Measurements from ENCODE around the gene WNT7B.

The WNT7B gene

DNA sequence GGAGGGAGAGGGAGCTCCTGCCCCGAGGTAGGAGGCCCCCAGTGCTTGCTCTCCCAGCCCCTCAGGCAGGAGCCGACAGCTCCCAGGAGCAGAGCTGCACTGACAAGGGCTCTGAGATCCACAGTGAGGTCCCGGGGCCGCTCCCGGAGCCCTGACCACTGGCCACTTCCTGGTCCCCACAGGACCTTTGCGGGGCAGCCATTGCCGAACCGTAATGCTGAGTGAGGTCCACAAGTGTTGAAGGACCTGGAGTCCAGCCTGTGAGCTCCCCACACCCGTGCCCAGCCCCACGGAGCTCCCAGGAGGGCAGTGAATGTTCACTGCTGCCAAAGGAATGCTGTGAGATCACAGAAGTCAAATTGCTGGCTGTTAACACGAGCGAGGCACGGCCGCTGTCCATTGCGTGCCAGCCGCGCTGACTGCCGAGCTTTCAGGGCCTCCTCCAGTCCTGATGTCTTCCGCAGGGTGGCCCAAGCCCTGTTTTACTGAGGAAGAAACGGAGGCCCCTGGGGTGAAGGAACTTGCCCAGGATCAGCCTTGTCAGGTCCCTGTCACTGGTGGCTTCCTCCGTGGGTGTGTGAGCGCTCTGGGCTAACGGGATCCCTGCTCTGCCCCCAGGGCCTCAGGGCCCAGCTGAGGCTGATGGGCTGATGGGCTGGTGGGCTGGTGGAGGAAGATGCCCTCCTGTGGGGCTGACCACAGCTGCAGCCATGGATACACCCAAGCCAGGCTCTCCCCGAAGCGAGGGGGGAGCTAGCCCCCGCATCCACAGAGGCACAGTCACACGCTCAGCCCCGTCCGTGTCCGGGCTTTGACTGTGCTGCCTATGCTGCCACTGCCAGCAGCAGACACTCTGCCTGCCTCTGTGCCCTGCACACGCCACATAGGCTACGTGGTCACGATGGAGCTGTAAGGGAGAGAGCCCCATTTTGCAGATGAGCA is 70.8 kb downstream of the WNT7B start:
- ATAC-seq (ENCODE audit: low read depth) = no peak
- no peak overlapping the region for H3K4me3 Mint-ChIP-seq
- no peaks in the 10 kb centered on the region for H3K9me3 Mint-ChIP-seq
- no peaks in the 10 kb centered on the region for H3K4me1 Mint-ChIP-seq
- peaks cover 14% of the 10 kb centered on the region for H3K27me3 Mint-ChIP-seq
- no peak overlapping the region for H3K27ac Mint-ChIP-seq
- H3K36me3 Mint-ChIP-seq = no peaks in the 10 kb centered on the region
- DNase-seq (ENCODE audit: low spot score in 2 of 2) = no peak

DNA sequence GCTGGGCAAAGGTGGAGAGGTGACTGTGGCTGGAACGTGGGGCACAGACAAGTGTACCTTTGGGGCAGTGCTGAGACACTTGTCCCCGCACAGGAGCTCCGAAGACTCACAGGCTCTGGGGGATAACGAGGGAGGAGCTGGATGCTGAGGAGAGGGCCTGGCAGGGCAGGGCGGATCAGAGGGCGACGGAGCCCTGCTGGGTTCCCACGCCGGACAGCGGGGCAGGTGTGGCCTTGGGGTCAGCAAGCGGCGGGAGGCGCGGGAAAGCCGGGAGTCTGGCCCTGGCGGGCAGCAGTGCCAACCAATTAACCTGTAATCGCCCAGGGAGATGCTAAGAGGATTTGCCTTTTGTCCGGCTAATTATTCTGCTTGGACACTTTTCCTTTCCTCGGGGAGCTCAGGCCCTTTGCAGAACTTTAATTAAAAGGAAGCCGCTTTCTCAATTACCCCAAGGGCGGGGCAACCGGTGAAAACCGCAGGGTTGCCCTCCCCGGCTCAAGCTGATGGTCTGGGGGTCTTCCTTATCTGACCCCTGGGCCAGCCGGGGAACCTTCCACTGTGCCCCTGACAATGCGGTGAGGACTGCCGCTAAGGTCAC is 71.5 kb downstream of the WNT7B start:
- DNase-seq (ENCODE audit: low spot score in 2 of 2) = no peak
- H3K36me3 Mint-ChIP-seq = no peaks in the 10 kb centered on the region
- H3K4me1 Mint-ChIP-seq = no peaks in the 10 kb centered on the region
- no peak overlapping the region for H3K4me3 Mint-ChIP-seq
- no peak overlapping the region for H3K27ac Mint-ChIP-seq
- H3K9me3 Mint-ChIP-seq = no peaks in the 10 kb centered on the region
- no peak for ATAC-seq (ENCODE audit: low read depth)
- peaks cover 14% of the 10 kb centered on the region for H3K27me3 Mint-ChIP-seq

DNA sequence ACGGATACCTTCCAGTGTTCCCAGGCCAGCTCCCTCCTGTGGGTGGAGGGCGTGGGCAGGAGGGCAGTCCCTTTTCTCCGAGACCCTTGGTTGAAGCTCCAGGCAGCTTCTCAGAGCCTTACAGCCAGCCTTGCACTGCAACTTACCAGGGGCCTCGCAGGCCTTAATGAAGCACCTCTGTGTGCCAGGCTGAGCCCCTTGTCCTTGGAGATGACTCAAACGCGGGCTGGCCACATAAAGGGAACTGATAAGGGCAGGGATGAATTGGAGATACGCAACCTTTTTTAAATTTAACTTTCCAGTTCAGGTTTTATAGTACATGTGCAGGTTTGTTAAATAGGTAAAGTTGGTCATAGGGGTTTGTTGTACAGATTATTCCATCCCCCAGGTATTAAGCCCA is 72.7 kb downstream of the WNT7B start:
- Mint-ChIP-seq H3K9me3 (no peaks in the 10 kb centered on the region), H3K27ac (no peak overlapping the region)

DNA sequence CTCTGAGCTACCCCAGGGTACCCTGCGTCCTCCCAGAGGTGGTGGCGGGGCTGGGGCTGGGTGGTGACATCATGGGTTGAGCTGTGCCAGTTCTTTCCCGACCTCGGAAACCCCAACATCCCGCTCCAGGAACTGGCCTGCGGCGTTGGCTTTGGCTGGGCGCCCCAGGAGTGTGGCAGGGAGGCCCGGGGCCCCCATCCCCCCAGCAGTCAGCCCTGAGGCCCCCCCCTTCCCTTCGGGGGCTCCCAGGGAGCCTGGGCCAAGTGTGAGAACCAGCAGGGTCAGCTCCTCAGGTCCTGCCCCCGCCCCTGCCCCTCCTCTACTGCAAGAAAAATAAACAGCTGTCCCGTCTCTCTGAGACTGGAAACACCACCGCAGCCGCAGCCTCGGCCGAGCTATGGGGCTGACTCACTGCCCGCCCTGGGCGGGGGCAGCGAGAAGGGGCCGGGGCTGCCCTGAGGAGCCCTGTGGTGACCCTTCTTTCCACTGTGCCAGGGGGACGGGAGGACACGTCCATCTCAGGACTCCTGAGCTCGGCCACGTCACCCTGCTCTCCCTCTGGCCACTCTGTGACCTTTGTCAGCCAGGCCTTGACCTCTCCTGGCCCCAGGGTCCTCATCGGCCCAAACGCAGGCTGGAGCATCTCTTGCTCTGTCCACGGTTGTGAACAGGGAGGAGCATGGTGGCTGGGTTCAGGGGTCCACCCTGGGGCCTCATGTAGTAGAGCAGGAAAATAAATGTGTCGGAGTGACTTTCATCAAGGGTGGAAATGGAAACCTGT is 73.4 kb downstream of the WNT7B start:
- Mint-ChIP-seq H3K4me3 (no peak overlapping the region), H3K36me3 (no peaks in the 10 kb centered on the region), H3K27me3 (peaks cover 14% of the 10 kb centered on the region), H3K9me3 (no peaks in the 10 kb centered on the region), H3K27ac (no peak overlapping the region), H3K4me1 (no peaks in the 10 kb centered on the region)
- DNase-seq (ENCODE audit: low spot score in 2 of 2) = no peak
- ATAC-seq (ENCODE audit: low read depth) = no peak

More for the DNA sequence above, 72.7 kb downstream of the WNT7B start:
- Mint-ChIP-seq H3K36me3 (no peaks in the 10 kb centered on the region), H3K4me1 (no peaks in the 10 kb centered on the region), H3K4me3 (no peak overlapping the region), H3K27me3 (peaks cover 14% of the 10 kb centered on the region)
- DNase-seq (ENCODE audit: low spot score in 2 of 2) (no peak), ATAC-seq (ENCODE audit: low read depth) (no peak)

DNA sequence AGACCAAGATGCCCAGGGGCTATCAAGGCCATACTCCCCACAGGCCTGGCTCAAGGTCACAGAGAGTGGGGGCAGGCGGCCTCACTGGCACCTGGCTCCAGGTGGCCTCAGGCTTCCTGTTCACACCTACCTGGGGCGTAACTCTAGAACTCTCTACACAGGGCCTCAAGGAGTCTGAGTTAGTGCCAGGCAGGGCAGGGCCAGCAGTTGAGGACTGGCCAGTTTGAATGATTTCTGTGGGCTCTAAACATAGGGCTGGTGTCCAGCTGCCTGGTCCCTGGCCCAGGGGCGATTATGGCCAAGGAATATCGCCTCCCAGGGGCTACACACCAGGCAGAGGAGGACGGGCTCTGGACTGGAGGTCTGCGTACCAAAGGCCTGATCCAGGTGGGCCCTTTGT is 79.2 kb downstream of the WNT7B start:
- DNase-seq (ENCODE audit: low spot score in 2 of 2) (no peak), ATAC-seq (ENCODE audit: low read depth) (no peak)
- no peak overlapping the region for H3K4me3 Mint-ChIP-seq
- peaks cover 5% of the 10 kb centered on the region for H3K27me3 Mint-ChIP-seq
- H3K4me1 Mint-ChIP-seq = no peaks in the 10 kb centered on the region
- no peak overlapping the region for H3K27ac Mint-ChIP-seq
- no peaks in the 10 kb centered on the region for H3K9me3 Mint-ChIP-seq
- H3K36me3 Mint-ChIP-seq = no peaks in the 10 kb centered on the region

DNA sequence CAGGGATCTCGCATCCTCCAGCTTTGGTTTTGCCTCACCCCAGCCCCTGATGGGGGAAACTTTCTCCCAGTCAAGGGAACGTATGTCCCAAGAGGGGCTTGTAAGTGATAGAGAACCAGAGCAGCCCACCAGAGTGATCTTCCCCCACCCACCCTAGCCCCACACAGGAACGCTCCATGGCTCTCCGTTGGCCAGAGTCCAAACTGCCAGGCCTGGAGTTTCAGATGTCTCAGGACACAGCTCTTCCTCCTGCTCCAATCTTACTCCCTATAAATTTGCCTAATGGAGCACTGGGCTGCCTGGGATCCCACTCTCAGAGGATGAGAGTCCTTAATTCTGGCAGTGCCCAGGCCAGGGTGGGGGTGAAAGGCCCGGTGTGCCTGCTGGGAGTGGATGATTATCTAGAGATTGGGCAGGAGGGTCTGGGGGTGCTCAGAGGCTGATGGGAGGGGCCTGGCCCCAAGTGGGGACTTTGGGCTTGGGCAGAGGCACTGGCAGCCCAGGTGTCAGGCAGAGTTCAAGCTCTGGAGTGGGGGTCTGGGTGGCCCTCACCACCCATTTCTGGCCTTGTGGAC is 79.9 kb downstream of the WNT7B start:
- no peaks in the 10 kb centered on the region for H3K36me3 Mint-ChIP-seq
- no peaks in the 10 kb centered on the region for H3K4me1 Mint-ChIP-seq
- peaks cover 3% of the 10 kb centered on the region for H3K27me3 Mint-ChIP-seq
- no peaks in the 10 kb centered on the region for H3K9me3 Mint-ChIP-seq
- ATAC-seq (ENCODE audit: low read depth) = no peak
- H3K4me3 Mint-ChIP-seq = no peak overlapping the region
- H3K27ac Mint-ChIP-seq = no peak overlapping the region
- DNase-seq (ENCODE audit: low spot score in 2 of 2) = no peak

DNA sequence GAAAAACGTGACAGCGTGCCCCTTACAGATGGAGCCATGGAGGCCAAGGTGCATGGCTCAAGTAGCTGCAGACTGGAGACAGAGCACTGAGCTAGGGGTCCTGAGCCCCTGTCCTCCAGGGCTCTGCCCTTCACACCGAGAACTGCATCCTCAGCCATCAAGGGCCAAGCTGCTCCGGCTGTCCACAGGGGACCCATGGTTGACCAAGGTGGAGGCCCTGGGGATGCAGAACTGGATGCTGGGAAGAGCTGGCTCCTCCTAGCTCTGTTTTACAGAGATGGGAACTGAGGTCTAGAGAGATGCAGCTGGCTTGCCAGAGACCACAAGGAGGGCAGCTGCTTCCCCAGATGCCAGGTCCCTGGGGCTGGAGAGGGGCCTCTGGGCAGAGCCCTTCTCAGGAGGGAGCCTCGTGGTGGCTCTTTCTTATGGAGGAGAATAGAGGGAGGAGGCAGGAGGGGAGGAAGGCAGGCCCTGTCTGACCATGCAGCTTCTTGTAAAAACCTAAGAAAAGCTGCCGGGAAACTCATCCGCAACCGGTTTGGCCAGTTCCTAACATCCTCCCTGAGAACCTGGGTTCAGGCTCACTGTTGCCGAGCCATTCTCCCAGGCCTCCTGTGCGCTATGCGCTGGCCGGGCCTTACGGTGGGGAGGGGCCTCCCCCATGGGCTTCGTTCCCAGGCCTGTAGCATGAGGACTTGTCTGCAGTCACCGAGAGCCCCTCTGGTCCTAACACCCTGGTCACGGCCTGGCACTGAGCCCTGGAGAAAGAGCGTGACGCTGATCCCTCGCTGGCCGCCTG is 80.6 kb downstream of the WNT7B start:
- no peak for ATAC-seq (ENCODE audit: low read depth)
- H3K27ac Mint-ChIP-seq = no peak overlapping the region
- no peaks in the 10 kb centered on the region for H3K9me3 Mint-ChIP-seq
- H3K36me3 Mint-ChIP-seq = no peaks in the 10 kb centered on the region
- H3K4me1 Mint-ChIP-seq = no peaks in the 10 kb centered on the region
- peaks cover 3% of the 10 kb centered on the region for H3K27me3 Mint-ChIP-seq
- DNase-seq (ENCODE audit: low spot score in 2 of 2) = no peak
- no peak overlapping the region for H3K4me3 Mint-ChIP-seq

DNA sequence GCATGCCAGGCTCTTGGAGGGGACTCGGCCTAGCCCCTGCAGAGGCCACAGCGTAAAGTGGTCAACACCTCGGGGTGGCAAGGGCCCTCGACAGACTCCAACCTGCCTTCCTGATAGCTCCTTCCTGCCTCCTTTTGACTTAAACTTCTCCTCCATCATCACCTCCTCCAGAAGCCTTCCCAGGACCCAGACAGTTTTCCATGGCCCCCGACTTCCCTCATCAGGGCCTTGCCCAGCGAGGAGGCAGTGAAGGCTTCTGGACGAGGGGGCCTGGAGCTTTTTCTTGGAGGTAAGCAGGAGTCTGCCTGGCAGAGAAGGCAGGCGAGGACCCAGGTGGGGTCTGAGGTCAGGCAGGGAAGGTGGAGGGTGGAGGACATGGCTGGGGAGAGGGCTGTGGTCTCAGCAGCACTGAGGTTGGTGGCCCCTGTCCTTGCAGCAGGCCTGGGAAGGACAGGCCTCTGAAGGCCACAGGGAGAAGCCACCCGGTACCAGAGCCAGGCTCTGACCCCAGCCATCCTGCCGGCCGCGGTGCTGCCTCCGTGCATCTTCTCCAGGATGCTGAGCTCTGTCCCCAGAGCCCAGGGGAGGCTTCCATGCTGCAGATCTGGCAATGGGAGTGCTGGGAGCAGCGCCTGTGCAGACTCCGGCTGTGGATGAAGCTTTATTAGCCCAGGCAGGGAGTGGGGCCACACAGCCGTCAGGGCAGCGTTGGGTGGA is 81.4 kb downstream of the WNT7B start:
- Mint-ChIP-seq H3K27me3 (peaks cover 5% of the 10 kb centered on the region), H3K36me3 (no peaks in the 10 kb centered on the region), H3K4me1 (no peaks in the 10 kb centered on the region), H3K27ac (no peak overlapping the region), H3K9me3 (no peaks in the 10 kb centered on the region), H3K4me3 (no peak overlapping the region)
- no peak for ATAC-seq (ENCODE audit: low read depth)
- no peak for DNase-seq (ENCODE audit: low spot score in 2 of 2)

DNA sequence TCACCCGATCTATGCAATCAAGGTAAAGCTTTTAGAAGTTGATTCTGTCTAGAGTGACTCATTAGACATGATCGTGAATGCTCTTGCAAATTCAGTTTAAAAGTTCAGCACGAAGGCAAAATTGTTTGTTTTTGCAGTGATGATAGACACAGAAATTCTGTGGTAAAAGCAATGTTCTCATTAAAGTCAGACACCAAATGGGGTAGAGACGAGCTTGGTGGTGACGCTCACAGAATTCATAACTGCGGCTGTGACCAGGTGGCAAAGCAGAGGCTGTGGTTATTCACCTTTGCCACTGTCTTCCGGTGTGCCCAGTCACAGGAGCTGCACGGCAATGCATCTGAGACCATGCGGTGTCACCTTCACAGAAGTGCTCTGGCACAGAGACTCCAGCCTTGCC is 83.4 kb downstream of the WNT7B start:
- ATAC-seq (ENCODE audit: low read depth) = no peak
- Mint-ChIP-seq H3K27ac (no peak overlapping the region), H3K4me1 (no peaks in the 10 kb centered on the region), H3K4me3 (no peak overlapping the region), H3K9me3 (no peaks in the 10 kb centered on the region), H3K27me3 (peaks cover 9% of the 10 kb centered on the region), H3K36me3 (no peaks in the 10 kb centered on the region)
- no peak for DNase-seq (ENCODE audit: low spot score in 2 of 2)

DNA sequence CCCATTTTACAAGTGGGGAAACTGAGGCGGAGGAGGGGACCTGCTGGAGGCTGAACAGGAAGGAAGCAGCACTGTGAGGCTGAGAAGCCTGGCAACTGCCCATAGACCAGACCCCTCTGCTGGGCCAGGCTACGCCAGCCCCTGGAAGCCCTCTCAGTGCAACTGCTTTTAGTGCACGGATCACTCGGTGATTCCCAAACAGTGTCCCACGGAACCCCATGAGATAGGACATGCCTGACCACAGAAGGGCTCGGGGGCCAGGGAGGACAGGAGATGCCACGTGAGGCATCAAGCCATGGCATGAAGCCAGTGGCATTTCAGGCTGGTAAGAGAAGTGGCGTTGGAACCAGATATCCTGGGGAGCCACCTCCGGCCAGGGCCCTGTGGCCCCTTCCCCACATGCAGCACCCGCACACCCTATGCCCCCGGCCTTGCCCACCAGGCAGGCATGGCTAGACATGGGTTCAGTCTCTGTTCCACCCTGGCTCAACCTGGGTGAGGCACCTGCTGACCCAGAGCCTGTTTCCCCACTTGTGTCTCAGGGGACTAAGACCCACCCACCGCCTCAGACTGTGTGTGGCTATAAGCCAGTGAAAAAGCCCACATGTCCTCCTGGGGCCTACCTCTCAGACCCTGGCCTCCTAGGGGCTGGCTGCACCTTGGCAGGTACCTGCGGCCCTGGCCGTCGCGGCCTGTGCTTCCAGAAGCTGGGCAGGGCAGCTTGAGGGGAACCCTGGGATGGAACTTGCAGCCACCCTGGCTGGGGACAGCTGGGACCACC is 84.1 kb downstream of the WNT7B start:
- H3K27ac Mint-ChIP-seq = no peak overlapping the region
- ATAC-seq (ENCODE audit: low read depth) (no peak), DNase-seq (ENCODE audit: low spot score in 2 of 2) (no peak)
- H3K27me3 Mint-ChIP-seq = peaks cover 12% of the 10 kb centered on the region
- H3K4me1 Mint-ChIP-seq = no peaks in the 10 kb centered on the region
- H3K9me3 Mint-ChIP-seq = no peaks in the 10 kb centered on the region
- H3K36me3 Mint-ChIP-seq = peaks cover 2% of the 10 kb centered on the region
- H3K4me3 Mint-ChIP-seq = no peak overlapping the region

DNA sequence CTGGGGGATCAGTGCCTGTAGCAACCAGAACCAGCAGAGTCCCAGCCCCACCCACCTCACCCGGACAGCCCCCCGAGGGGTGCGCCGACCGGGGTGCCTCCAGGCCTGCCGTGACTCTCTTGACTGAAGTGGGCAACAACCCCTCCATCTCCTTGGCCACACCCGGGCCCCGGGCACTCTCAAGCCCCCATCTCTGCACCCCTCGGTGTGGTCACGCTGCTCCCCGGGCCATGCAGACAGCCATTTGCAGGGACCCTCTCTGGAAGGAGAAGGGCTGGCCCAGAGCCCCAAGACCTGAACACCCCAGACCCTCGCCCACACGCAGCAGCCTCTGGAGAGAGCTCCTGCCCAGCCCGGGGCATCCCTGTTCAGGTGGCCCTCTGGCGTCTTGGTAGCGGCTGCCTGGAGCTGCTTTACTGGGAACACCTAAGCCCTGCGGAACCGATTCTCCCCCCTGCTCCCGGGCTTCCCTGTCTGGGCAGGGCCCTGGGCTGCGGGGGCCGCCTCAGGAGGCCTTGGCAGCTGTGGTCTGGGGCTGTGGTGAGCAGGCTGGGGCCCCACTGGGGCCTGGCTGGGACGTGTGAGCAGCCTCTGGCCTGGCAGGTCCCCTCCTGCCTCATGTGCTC is 84.9 kb downstream of the WNT7B start:
- H3K27me3 Mint-ChIP-seq = peaks cover 15% of the 10 kb centered on the region
- no peak overlapping the region for H3K27ac Mint-ChIP-seq
- no peak for DNase-seq (ENCODE audit: low spot score in 2 of 2)
- H3K4me3 Mint-ChIP-seq = no peak overlapping the region
- peaks cover 3% of the 10 kb centered on the region for H3K9me3 Mint-ChIP-seq
- H3K36me3 Mint-ChIP-seq = peaks cover 2% of the 10 kb centered on the region
- no peak for ATAC-seq (ENCODE audit: low read depth)
- no peaks in the 10 kb centered on the region for H3K4me1 Mint-ChIP-seq

DNA sequence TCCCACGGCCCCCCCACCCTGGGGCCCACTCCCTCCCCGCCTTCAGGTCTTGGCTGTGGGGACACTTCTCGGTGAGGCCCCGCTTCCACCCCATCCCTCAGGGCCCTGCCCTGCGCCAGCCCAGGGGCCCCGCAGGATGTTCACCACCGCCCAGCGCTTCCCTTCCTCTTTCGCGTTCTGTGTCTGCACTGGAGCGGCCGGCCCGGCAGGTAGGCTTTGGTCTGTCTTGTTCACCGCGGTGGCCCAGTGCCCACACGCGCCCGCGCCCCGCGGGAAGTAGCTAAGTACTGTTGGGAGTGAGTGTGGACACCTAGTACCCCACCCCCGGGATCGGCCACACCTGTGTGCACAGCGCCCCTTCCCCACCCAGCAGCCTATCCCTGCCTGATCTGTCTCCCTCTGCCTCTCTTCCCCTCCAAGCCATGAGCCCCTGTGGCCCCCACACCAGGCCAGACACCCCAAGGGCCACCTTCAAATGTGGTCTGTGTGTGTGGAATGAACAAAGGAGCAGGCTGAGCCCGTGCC is 85.4 kb downstream of the WNT7B start:
- no peak for DNase-seq (ENCODE audit: low spot score in 2 of 2)
- H3K27me3 Mint-ChIP-seq = peaks cover 16% of the 10 kb centered on the region
- no peaks in the 10 kb centered on the region for H3K4me1 Mint-ChIP-seq
- peaks cover 3% of the 10 kb centered on the region for H3K36me3 Mint-ChIP-seq
- H3K27ac Mint-ChIP-seq = no peak overlapping the region
- no peak for ATAC-seq (ENCODE audit: low read depth)
- peaks cover 3% of the 10 kb centered on the region for H3K9me3 Mint-ChIP-seq
- H3K4me3 Mint-ChIP-seq = no peak overlapping the region
